ENCODE measurements around the gene DAB2.

The DAB2 gene

DNA sequence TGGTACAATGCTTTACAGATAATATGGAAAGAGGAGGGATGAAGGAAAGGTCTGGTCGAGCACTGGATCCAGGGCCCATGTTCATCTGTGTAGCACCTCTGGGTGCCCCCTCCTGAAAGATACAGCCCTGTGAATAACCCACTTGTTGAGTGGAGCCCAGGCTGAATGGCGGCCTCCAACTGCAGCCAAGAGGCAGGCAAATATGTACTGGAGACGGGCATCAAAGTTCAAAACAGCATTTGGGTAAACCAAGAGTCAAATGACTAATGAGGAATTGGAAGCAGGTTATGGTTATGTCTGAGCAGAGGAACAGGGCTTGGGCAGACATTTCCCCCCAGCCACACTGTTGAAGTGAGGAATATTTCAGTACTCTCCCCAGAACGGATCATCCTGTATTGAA, 61.6 kb downstream of the DAB2 start:
- no peaks in the 10 kb centered on the region for H3K36me3 ChIP-seq (ENCODE audit: control insufficient read depth in 2 of 2, insufficient read depth in 1 of 2, low read length in 2 of 2)
- no peaks in the 10 kb centered on the region for H3K4me1 ChIP-seq (ENCODE audit: control insufficient read depth, insufficient read depth, low read length)
- CTCF ChIA-PET = interaction anchor here (0.6 to 1.3 kb wide), 2 partner anchors 13 to 991 kb away, joined by 3 to 8 read pairs; no protein-coding TSS in a partner anchor
- H3K9me3 ChIP-seq (ENCODE audit: control insufficient read depth, insufficient read depth, low read depth, low read length) = no peaks in the 10 kb centered on the region
- TF ChIP-seq ZNF629 (tag by site-specific recombination; IDR thresholded peaks at IDR 0.05) (no peak), ZBTB1 (tag by site-specific recombination; IDR thresholded peaks at IDR 0.05) (no peak), ZNF37A (tag by site-specific recombination; IDR thresholded peaks at IDR 0.05) (no peak), ZNF114 (tag by site-specific recombination; IDR thresholded peaks at IDR 0.05) (no peak), ZNF76 (tag by site-specific recombination; IDR thresholded peaks at IDR 0.05; ENCODE audit: borderline replicate concordance, low read depth) (no peak), GLIS1 (tag by site-specific recombination; IDR thresholded peaks at IDR 0.05) (no peak), BCL11B (tag by site-specific recombination; IDR thresholded peaks at IDR 0.05; ENCODE audit: low read depth) (no peak), KLF10 (tag by site-specific recombination; IDR thresholded peaks at IDR 0.05) (no peak), SP2 (tag by site-specific recombination; IDR thresholded peaks at IDR 0.05) (no peak), RBAK (tag by site-specific recombination; IDR thresholded peaks at IDR 0.05) (no peak), KLF7 (tag by site-specific recombination; IDR thresholded peaks at IDR 0.05; ENCODE audit: borderline replicate concordance) (no peak), ZNF544 (tag by site-specific recombination; IDR thresholded peaks at IDR 0.05) (no peak)
- H3K4me3 ChIP-seq (ENCODE audit: low read depth, low read length) = no peak overlapping the region
- no peak overlapping the region for H3K27ac ChIP-seq (ENCODE audit: extremely low read depth, low read depth, low read length)
- POLR2A ChIA-PET = no interaction called here

DNA sequence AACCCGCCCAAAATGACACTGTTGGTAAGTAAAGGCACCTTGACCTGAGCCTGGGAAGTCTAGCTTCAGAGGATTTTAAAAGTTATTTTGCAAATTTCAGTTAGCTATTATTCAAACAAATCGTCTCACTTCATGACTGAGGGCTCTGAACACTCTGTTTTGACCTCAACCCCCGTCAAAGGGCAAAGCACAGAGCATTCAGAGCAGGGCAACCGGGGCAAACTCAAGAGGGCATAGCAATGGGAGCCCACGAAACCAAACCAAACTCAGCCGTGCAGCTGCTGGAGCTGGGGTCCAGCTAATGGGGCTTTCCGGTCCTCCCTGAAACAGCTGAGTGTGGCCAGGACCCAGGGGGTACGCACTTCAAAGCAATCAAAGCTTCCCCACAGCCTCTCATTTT, 62.1 kb downstream of the DAB2 start:
- TF ChIP-seq, protein P1, sequence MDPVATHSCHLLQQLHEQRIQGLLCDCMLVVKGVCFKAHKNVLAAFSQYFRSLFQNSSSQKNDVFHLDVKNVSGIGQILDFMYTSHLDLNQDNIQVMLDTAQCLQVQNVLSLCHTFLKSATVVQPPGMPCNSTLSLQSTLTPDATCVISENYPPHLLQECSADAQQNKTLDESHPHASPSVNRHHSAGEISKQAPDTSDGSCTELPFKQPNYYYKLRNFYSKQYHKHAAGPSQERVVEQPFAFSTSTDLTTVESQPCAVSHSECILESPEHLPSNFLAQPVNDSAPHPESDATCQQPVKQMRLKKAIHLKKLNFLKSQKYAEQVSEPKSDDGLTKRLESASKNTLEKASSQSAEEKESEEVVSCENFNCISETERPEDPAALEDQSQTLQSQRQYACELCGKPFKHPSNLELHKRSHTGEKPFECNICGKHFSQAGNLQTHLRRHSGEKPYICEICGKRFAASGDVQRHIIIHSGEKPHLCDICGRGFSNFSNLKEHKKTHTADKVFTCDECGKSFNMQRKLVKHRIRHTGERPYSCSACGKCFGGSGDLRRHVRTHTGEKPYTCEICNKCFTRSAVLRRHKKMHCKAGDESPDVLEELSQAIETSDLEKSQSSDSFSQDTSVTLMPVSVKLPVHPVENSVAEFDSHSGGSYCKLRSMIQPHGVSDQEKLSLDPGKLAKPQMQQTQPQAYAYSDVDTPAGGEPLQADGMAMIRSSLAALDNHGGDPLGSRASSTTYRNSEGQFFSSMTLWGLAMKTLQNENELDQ (tag by site-specific recombination; IDR thresholded peaks at IDR 0.05; ENCODE audit: low read depth) = no peak
- no peak for TF ChIP-seq EGR2 (tag by site-specific recombination; IDR thresholded peaks at IDR 0.05; ENCODE audit: low read depth)
- TF ChIP-seq ZSCAN30 (tag by site-specific recombination; IDR thresholded peaks at IDR 0.05) = no peak
- TF ChIP-seq ZNF660 (tag by site-specific recombination; IDR thresholded peaks at IDR 0.05) = no peak
- TF ChIP-seq, protein P2, sequence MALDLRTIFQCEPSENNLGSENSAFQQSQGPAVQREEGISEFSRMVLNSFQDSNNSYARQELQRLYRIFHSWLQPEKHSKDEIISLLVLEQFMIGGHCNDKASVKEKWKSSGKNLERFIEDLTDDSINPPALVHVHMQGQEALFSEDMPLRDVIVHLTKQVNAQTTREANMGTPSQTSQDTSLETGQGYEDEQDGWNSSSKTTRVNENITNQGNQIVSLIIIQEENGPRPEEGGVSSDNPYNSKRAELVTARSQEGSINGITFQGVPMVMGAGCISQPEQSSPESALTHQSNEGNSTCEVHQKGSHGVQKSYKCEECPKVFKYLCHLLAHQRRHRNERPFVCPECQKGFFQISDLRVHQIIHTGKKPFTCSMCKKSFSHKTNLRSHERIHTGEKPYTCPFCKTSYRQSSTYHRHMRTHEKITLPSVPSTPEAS (tag by site-specific recombination; IDR thresholded peaks at IDR 0.05) = no peak
- no peak for TF ChIP-seq ZNF302 (tag by site-specific recombination; IDR thresholded peaks at IDR 0.05; ENCODE audit: low read depth)
- TF ChIP-seq, protein P3, sequence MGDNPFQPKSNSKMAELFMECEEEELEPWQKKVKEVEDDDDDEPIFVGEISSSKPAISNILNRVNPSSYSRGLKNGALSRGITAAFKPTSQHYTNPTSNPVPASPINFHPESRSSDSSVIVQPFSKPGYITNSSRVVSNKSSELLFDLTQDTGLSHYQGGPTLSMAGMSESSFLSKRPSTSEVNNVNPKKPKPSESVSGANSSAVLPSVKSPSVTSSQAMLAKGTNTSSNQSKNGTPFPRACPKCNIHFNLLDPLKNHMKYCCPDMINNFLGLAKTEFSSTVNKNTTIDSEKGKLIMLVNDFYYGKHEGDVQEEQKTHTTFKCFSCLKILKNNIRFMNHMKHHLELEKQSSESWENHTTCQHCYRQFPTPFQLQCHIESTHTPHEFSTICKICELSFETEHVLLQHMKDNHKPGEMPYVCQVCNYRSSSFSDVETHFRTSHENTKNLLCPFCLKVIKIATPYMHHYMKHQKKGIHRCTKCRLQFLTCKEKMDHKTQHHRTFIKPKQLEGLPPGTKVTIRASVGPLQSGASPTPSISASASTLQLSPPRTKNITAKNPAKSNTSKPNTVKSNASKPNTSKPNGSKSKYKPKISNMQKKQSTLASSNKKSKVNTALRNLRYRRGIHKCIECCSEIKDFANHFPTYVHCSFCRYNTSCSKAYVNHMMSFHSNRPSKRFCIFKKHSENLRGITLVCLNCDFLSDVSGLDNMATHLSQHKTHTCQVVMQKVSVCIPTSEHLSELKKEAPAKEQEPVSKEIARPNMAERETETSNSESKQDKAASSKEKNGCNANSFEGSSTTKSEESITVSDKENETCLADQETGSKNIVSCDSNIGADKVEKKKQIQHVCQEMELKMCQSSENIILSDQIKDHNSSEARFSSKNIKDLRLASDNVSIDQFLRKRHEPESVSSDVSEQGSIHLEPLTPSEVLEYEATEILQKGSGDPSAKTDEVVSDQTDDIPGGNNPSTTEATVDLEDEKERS (tag by site-specific recombination; IDR thresholded peaks at IDR 0.05) = no peak
- TF ChIP-seq, protein P4, sequence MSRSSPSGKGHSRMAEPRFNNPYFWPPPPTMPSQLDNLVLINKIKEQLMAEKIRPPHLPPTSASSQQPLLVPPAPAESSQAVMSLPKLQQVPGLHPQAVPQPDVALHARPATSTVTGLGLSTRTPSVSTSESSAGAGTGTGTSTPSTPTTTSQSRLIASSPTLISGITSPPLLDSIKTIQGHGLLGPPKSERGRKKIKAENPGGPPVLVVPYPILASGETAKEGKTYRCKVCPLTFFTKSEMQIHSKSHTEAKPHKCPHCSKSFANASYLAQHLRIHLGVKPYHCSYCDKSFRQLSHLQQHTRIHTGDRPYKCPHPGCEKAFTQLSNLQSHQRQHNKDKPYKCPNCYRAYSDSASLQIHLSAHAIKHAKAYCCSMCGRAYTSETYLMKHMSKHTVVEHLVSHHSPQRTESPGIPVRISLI (tag by site-specific recombination; IDR thresholded peaks at IDR 0.05) = no peak
- TF ChIP-seq, protein P5, sequence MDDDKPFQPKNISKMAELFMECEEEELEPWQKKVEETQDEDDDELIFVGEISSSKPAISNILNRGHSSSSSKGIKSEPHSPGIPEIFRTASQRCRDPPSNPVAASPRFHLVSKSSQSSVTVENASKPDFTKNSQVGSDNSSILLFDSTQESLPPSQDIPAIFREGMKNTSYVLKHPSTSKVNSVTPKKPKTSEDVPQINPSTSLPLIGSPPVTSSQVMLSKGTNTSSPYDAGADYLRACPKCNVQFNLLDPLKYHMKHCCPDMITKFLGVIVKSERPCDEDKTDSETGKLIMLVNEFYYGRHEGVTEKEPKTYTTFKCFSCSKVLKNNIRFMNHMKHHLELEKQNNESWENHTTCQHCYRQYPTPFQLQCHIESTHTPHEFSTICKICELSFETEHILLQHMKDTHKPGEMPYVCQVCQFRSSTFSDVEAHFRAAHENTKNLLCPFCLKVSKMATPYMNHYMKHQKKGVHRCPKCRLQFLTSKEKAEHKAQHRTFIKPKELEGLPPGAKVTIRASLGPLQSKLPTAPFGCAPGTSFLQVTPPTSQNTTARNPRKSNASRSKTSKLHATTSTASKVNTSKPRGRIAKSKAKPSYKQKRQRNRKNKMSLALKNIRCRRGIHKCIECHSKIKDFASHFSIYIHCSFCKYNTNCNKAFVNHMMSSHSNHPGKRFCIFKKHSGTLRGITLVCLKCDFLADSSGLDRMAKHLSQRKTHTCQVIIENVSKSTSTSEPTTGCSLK (tag by site-specific recombination; IDR thresholded peaks at IDR 0.05) = no peak
- no peak for TF ChIP-seq ZNF112 (tag by site-specific recombination; IDR thresholded peaks at IDR 0.05)
- no peak for TF ChIP-seq ZNF366 (tag by site-specific recombination; conservative IDR thresholded peaks at IDR 0.05)
- TF ChIP-seq ZNF23 (tag by site-specific recombination; IDR thresholded peaks at IDR 0.05; ENCODE audit: borderline replicate concordance) = no peak
- ChIA-PET POLR2A (no interaction called here), CTCF (interaction anchor here (0.6 to 1.3 kb wide), 2 partner anchors 13 to 991 kb away, joined by 3 to 8 read pairs; no protein-coding TSS in a partner anchor)

More for the DNA sequence above, 62.1 kb downstream of the DAB2 start:
- no peaks in the 10 kb centered on the region for H3K36me3 ChIP-seq (ENCODE audit: control insufficient read depth in 2 of 2, insufficient read depth in 1 of 2, low read length in 2 of 2)
- H3K9me3 ChIP-seq (ENCODE audit: control insufficient read depth, insufficient read depth, low read depth, low read length) = no peaks in the 10 kb centered on the region
- no peaks in the 10 kb centered on the region for H3K4me1 ChIP-seq (ENCODE audit: control insufficient read depth, insufficient read depth, low read length)
- H3K27ac ChIP-seq (ENCODE audit: extremely low read depth, low read depth, low read length) = no peak overlapping the region
- no peak overlapping the region for H3K4me3 ChIP-seq (ENCODE audit: low read depth, low read length)

All from HEK293 (cell line).